ENCODE measurements around the gene MBNL2.

DNA sequence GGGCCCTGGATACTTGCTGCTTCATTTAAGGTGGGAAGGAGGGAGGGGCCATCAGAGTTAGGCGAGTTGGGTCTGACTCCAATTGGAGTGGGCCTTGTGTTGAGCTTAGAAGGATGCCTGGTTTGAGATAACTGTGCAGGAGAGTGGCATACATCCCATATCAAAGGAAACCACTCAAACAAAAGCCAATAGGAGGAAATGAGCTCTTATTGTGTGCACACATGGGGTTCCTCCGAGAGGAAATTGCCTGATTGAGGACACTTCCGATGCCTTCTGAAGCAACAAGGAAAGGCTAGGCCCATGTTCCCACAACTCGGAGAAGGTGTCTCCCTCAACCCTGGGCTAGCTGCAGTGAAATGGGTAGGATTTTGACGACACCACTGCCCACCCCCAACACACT is 19.6 kb downstream of the MBNL2 start:
- TF ChIP-seq, protein P1, sequence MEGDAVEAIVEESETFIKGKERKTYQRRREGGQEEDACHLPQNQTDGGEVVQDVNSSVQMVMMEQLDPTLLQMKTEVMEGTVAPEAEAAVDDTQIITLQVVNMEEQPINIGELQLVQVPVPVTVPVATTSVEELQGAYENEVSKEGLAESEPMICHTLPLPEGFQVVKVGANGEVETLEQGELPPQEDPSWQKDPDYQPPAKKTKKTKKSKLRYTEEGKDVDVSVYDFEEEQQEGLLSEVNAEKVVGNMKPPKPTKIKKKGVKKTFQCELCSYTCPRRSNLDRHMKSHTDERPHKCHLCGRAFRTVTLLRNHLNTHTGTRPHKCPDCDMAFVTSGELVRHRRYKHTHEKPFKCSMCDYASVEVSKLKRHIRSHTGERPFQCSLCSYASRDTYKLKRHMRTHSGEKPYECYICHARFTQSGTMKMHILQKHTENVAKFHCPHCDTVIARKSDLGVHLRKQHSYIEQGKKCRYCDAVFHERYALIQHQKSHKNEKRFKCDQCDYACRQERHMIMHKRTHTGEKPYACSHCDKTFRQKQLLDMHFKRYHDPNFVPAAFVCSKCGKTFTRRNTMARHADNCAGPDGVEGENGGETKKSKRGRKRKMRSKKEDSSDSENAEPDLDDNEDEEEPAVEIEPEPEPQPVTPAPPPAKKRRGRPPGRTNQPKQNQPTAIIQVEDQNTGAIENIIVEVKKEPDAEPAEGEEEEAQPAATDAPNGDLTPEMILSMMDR (conservative IDR thresholded peaks at IDR 0.05; ENCODE audit: low read depth, low read length), result no peak
- TF ChIP-seq POLR2A (IDR thresholded peaks at IDR 0.05; ENCODE audit: low read depth, low read length), result no peak
- no peak for TF ChIP-seq RCOR1 (IDR thresholded peaks at IDR 0.05; ENCODE audit: insufficient replicate concordance, low read length)
- TF ChIP-seq MAZ (IDR thresholded peaks at IDR 0.05; ENCODE audit: borderline replicate concordance, low read depth, low read length), result no peak
- TF ChIP-seq, protein P2, sequence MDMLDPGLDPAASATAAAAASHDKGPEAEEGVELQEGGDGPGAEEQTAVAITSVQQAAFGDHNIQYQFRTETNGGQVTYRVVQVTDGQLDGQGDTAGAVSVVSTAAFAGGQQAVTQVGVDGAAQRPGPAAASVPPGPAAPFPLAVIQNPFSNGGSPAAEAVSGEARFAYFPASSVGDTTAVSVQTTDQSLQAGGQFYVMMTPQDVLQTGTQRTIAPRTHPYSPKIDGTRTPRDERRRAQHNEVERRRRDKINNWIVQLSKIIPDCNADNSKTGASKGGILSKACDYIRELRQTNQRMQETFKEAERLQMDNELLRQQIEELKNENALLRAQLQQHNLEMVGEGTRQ (IDR thresholded peaks at IDR 0.05; ENCODE audit: low read depth, low read length), result no peak
- no peak for TF ChIP-seq SMC3 (IDR thresholded peaks at IDR 0.05; ENCODE audit: low read depth, low read length)
- TF ChIP-seq MAFK (IDR thresholded peaks at IDR 0.05; ENCODE audit: low read depth, low read length), result no peak
- no peak for TF ChIP-seq CEBPB (IDR thresholded peaks at IDR 0.05; ENCODE audit: low read depth, low read length)
- no peak for TF ChIP-seq NFE2L2 (IDR thresholded peaks at IDR 0.05; ENCODE audit: low read depth, low read length)
- TF ChIP-seq BHLHE40 (IDR thresholded peaks at IDR 0.05; ENCODE audit: low read depth, low read length), result no peak
- TF ChIP-seq RFX5 (IDR thresholded peaks at IDR 0.05; ENCODE audit: low read depth, low read length), result no peak
- TF ChIP-seq, protein P3, sequence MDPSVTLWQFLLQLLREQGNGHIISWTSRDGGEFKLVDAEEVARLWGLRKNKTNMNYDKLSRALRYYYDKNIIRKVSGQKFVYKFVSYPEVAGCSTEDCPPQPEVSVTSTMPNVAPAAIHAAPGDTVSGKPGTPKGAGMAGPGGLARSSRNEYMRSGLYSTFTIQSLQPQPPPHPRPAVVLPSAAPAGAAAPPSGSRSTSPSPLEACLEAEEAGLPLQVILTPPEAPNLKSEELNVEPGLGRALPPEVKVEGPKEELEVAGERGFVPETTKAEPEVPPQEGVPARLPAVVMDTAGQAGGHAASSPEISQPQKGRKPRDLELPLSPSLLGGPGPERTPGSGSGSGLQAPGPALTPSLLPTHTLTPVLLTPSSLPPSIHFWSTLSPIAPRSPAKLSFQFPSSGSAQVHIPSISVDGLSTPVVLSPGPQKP (IDR thresholded peaks at IDR 0.05; ENCODE audit: borderline replicate concordance, low read depth, low read length), result no peak
- TF ChIP-seq RAD21 (IDR thresholded peaks at IDR 0.05; ENCODE audit: low read length), result no peak
- TF ChIP-seq CHD1 (IDR thresholded peaks at IDR 0.05; ENCODE audit: low read depth, low read length), result no peak

All from IMR-90 (cell line).